HG03135 (cell line): ENCODE measurements around the gene TLCD3B.
A peak's percentile ranks its signal among the peaks of the same experiment; 100 is the strongest.

Experiments used
- ATAC-seq: cut with Tn5 transposase; IDR thresholded peaks from one replicate; pipeline ENCODE4 v1.9.1; 2021; ENCODE audit warnings: mild to moderate bottlenecking, moderate library complexity; ENCODE audit not compliant: unreplicated experiment

Gene TLCD3B

GRCh38 chr16:30030841-30031413 lies at the start of gene TLCD3B:
Gene TLCD3B, minus strand, starts transcription at chr16:30031271. Its CDS starts 744 bp downstream, at chr16:30030527.
- ATAC-seq: no peak

DNA sequence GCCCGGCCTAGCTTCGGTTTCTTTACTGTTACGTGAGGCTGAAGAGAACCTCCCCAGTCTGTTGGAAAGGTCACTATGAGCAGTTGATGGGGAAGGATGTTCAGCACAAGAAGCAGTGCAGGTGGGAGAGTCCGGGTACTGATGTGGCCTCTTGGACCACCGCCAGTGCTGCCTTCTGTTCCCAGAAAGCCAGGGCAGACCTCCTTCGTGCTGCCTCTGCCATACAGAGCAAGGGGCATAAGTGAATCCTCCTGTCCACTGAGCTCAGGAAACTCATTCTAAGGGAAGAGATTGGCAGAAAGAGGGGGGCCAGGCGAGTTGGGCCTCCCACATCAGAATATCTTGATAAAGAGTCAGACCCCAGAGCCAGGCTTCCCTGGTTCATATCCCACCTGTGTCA lies 48.4 kb upstream of the TLCD3B start:
- ATAC-seq: no peak

GRCh38 chr16:30078744-30079143 lies 47.7 kb upstream of the TLCD3B start:
- no peak for ATAC-seq

DNA sequence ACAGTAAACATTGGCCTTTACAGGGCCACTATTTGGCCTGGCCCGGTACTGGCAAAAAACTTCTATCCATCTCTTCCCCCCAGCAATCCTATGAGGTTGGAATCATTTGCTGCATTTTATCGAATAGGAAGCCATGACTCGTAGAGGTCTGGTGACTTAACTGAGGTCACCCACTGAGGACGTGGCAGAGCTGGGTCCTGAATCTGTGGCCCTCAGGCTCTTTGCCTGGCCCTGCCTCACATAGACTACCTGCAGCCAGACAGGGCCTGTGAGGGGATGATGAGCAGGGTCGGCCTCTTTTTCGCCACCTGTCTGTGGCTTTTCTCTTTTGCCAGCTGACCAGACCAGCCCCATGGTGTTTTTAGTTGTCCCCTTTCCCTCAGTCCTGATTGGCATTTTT lies 46.6 kb upstream of the TLCD3B start:
- ATAC-seq: no peak

DNA sequence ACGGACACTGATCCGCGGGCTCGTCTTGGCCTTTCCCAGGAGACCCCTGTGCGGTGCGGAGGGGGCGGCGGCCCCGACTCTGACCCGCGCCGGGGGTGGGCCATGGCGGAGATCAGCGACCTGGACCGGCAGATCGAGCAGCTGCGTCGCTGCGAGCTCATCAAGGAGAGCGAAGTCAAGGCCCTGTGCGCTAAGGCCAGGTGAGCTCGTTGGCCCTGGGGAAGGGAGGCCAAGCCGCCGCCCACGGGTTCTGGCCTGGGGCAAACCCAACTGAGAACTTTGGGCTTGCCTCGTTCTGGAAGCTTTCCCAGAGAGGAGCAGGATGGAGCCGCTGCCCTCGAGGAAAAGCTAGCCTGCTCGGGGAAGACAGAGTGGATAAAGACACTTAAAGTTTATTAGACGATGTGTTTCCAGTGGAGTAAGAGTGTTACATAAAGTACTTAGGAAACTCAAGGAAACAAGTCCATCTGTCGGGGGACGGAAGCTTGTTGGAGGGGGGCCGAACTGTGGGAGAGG lies 45.3 kb upstream of the TLCD3B start:
- peak; percentile 28 for ATAC-seq

DNA sequence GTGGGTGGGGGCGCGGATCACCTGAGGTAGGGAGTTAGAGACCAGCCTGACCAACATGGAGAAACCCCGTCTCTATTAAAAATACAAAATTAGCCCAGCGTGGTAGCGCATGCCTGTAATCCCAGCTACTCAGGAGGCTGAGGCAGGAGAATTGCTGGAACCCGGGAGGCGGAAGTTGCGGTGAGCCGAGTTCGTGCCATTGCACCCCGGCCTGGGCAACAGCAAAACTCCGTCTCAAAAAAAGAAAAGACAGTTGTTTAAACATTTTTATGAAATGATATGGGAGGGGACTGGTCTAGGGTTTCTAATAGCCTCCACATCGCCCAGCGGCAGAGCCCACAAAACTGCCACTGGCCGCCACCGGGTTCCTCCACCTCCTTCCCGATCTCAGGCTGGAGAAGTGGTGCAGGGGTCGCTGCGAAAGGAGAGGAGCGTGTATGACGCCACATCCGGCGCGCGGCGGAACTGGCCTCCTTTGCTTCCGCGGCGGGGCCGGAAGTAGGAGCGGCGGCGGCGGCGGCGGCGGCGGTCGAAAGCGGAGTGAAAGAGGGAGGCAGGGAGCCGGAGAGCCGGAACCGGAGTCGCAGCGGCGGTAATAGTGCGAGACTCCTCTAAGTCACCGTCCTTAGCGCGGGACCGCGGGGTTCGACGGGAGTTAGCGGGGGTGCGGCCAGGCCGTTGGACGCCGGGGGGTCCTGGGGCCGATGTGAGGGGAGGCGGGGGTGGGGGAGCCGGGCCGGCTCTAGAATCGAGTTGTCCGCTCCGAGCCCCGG lies 44.6 kb upstream of the TLCD3B start, which contains the start of gene PPP4C:
TSS of gene PPP4C (plus strand) at position 492 of the 773 bp plus-strand sequence. CDS start 384 bp downstream, outside the sequence.
- peak; percentile 76 for ATAC-seq

DNA sequence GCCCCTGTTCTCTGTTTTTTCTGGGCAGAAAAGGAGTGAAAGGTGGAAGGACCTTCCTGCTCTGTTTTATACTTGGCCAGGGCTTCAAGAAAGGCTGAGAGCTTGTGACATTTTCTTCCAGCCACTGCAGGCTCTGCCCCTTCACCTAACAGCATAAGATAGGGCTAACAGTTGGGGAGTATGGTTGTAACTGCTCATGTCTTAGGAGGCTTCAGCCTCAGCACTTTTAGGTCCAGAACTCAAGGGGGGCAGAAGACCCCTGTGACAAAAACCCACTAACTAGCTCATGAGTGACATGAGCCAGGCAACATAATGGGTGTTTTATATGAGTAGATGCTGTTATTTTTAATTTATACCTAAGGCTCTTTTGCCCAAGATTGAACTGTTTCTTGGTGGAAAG lies 39.4 kb upstream of the TLCD3B start:
- ATAC-seq: no peak

GRCh38 chr16:30069611-30070462 lies 38.8 kb upstream of the TLCD3B start:
- ATAC-seq: no peak

DNA sequence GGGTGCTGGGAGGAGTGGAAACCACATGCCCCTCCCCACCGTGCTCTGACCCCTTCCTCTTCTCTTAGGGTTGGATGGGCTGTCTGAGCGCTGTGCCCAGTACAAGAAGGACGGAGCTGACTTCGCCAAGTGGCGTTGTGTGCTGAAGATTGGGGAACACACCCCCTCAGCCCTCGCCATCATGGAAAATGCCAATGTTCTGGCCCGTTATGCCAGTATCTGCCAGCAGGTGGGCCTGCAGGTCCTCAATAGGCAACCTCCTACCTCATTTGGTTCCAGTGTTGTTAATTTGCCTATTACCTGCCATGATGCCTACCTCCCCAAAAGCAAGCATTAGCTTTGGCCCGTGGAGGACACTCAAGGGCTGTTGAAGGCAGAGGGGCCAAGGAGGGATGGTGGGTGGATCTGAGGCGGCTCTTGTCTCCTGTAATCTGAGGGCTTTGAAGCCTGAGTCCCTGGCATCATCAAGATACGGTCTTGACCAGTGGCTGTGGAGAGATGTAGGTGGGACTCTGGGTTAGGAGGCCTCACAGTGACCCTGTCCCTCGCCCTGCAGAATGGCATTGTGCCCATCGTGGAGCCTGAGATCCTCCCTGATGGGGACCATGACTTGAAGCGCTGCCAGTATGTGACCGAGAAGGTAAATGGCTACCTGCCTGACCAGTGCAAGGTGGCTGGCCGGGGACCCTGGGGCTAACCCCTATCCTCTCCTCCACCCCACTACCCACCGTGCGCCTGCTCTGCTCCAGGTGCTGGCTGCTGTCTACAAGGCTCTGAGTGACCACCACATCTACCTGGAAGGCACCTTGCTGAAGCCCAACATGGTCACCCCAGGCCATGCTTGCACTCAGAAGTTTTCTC lies 37.9 kb upstream of the TLCD3B start:
- no peak for ATAC-seq

GRCh38 chr16:30068333-30068732 lies 37.3 kb upstream of the TLCD3B start:
- ATAC-seq: no peak

GRCh38 chr16:30067584-30067916 lies 36.5 kb upstream of the TLCD3B start:
- no peak for ATAC-seq

DNA sequence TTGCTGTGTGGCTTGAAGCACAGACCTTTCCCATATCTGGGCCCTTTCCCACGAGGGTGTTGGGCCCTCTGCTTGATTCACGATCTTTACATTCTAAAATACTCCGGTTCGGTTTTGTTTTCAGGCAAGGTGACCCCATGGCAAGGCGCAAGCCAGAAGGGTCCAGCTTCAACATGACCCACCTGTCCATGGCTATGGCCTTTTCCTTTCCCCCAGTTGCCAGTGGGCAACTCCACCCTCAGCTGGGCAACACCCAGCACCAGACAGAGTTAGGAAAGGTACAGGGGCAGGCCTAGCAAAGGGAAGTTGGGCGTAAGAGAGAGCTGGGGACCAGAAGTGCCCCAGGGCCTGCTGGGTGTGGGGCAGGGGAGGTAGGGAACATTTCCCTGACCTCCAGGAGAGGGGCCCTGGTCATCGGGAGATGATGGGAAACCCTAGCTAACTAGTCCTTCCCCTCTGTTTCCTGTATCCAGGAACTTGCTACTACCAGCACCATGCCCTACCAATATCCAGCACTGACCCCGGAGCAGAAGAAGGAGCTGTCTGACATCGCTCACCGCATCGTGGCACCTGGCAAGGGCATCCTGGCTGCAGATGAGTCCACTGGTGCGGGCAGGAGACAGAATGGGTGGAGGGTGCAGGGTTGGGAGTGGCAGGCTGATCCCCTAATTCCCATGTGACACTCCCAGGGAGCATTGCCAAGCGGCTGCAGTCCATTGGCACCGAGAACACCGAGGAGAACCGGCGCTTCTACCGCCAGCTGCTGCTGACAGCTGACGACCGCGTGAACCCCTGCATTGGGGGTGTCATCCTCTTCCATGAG lies 35.9 kb upstream of the TLCD3B start:
- no peak for ATAC-seq

DNA sequence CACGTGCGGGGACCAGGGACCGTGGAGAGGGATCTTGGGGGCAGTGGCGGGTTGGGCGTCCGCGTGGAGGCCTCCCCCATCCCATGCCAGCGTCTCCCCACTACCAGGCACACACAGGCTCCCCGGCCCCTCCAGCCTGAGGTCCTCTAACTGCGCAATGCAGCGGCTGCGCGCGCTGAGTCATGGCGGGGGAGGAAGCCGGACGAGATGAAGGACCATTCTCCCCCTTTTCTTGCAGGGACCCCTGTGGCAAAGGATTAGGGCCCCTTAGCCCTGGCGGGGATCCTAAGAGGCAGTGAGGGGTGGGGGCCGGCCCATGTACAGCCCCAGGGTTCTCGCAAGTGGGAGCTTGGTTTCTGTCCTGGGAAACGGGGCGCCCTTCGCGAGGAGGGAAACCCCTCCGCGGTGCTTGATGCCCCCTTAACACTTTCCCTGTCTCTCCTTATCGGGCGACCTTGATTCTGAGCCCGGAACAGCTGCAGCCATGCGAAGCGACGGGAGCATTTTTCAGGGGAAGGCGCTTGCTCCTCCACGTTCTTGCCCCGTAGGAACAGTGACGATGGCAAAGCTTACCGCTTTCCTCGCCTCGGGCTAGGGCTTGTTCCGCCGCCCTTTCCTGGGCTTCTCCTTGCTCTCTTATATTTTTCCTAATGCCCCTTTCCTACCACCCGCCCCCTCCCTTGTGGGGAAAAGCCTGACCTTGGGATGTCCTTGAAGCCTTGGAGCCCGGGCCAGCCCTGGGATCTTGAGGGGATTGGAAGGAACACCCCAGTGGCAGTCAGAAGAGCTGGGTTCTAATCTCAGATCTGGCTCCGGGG lies 35.1 kb upstream of the TLCD3B start:
- no peak for ATAC-seq

DNA sequence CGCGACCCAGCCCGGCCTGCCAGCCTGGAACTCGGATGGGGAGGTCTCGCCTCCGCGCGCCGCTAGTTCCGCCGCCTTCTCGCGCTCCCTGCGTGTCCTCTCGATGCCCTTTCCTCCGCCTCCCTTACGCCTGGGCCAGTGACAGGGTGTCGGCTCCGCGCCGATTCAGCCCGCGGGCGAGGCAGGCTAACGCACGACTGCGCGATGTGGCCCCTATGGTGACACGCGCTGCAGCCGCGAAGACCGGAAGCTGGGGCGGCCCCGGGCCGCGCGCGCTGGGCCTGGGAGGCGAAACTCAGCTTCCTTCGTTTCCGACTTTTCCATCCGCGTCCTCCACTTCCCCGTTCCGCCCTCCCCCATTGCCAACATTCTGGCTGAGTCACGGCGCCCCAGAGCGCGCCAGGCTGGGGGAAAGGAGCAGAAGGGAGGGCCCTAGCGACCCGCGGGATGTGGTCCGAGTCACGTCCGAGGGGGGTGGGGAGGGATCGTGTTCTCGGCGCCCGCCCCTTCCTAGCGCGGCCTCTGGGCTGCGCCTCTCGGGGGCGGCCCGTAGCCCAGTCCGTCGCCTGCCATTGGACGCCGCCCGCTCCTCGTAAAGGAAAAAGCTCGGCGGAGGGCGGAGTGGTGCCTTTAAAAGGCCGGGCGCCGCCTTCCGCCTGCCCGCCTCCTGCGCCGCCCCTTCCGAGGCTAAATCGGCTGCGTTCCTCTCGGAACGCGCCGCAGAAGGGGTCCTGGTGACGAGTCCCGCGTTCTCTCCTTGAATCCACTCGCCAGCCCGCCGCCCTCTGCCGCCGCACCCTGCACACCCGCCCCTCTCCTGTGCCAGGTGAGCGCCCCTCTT lies 34.3 kb upstream of the TLCD3B start, which contains the start of gene ALDOA:
TSS of gene ALDOA (plus strand) at position 659 of the 841 bp plus-strand sequence. CDS start 1,138 bp downstream, outside the sequence.
- ATAC-seq: peak; percentile 71

DNA sequence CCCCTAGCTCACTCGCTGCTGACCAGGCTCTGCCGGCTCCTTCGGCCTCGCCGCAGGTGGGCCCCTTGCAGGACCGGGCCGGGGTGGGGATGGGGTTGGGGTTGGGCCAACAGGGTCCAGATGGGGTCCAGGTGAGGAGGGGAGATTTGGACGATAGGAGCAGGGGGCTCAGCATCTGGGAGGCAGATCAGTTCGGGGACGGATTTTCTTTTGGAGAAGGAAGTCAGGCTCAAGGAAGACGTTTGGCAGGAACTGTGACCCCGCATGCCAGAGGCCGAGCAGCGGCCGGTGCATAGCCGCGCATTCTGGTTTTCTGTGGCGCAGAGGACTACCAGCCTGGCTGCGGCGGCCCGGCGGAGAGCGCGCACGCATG lies 33.6 kb upstream of the TLCD3B start:
- no peak for ATAC-seq

- ATAC-seq: no peak
Measured at GRCh38 chr16:30063893-30064728, 33.0 kb upstream of the TLCD3B start.
